Ammon's horn (tissue), 1 donor: Measurements from ENCODE around the gene ABHD6.
"Not testable (repeated sequence)": the region's sequence is repeated elsewhere in the genome, so short reads cannot be mapped to it uniquely, and the experiment has no call there.

Source experiments
- DNase-seq: peaks from one replicate; pipeline ENCODE4 v3.0.0-alpha.2; 2016; ENCODE audit warnings: low spot score

Gene ABHD6

DNA sequence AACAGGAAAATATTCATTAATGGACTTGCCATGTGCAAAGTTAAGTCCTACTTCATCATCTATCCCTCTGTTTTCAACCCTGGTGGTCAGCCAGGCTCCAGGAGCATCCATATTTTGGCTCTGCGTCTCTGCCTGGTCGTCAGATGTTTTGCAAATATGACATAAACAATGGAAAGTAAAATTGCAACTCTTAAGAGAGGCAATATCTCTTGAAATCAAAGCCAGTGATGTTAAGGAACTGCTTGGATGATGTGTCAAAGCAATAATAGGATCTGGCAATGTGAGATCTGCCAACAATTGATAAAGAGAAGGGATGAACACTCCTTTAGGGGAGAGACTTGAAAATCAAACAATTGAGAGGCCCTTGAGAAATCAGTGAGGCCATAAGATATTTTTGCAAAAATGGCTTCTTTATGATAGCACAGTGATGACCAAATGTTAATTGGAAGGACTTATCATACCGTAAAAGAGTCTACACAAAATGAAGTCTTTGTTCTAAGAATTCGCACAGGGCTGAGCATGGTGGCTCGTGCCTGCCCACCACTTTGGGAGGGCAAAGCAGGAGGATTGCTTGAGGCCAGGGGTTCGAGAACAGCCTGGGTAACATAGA is 6.5 kb downstream of the ABHD6 start:
- DNase-seq, result no peak

DNA sequence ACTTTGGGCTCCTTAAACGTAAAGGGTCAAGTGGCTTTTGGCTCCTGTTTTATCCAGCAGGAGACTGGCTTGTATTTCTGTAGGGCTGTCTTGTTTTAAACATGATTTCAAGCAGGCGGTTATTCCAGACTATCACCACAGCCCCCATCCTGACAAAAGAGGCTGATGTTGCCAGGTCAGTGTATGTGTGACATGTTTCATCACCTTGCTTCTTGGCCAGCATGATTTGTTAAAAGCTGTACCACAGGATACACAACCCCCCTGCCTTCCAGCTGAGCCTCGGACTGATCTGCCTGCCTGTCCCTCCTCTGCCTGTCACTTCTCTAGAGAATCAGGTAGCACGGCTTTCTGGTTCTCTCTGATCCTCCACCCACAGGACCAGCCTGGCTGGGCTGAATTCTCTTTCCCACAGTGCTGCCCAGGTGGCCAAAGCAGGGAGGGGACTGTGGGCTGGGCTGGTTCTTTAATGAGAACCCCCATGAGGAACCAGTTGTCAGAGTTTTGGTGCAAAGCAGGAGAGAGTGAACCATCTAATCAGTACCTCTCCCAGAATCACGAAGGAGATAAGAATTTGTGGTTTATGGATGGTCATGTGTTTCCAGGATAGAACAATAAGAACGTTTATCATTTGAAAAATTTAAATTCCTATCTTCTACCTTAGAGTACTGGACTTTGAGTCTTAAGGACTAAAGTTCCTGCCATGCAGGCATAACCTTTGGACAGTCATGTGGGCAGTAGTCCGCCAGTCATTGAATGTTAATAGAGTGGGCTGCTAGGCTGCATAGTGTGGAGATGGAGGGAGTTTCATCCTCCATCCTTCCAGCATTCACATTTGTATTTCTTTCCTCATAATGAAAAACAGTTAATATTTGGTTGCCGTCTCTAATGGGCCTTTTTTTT is 8.8 kb downstream of the ABHD6 start:
- no peak for DNase-seq

DNA sequence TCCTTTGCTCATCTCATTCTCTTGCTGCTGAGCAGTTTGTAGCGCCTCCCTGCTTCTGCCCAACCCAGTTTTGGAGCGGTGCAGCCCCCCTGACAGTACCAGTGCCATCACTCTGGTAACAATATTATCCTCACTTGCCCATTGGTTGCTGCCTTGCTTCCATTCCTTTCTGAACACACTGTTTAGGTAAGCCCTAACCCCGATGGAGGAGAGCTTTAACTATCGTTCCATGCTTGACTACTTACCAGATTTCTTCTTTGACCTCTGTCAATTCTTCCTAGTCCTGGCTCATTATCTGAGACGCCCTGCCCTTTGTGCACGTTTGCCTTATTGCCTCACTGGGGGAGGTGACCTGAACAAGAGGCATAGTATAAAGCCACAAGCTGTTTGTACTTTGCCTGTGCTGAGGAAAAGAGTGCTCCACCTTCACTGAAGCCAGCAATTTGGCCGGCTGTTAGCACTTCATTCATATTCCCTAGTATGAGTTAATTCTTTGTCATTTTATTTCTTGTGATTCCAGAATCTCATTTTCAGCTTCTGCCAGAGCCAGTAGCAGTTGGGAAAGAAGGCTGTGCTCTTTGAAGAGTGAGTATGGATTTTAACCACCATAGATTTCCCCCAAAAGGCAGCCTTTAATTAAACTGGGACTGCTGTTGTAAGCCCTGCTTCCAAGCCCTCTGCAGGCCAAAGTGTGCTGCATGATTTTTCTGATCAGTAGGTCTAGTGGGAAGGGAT is 11.9 kb downstream of the ABHD6 start:
- no peak for DNase-seq

DNA sequence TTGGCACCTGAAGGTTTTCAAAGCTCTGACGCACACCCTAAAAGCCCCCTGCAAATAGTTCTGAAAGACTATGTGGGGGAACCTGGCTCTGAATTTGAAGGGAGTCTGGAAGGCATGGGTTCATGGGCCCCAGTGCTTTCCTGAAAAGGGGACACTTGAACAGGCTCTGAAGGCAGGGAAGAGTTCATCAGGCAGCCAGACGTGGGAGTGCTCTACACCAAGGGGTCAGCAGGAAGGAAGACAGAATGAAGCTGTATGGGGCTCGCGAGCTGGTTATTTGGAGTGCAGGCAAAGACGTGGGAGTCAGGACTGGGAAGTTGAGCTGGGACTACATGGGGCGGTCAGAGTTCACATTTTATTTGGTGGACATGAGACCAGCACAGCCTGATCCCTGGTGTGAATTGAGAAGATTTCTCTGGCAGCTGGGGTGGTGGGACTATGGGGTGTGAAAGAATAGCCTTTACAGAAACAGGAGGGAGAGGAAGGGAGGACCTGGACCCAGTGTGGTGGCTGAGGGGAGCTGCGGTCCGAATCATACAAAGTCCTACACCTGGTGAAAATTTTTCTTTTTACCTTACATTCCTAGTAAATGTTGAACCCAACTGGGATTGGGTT is 12.6 kb downstream of the ABHD6 start:
- DNase-seq, result no peak

DNA sequence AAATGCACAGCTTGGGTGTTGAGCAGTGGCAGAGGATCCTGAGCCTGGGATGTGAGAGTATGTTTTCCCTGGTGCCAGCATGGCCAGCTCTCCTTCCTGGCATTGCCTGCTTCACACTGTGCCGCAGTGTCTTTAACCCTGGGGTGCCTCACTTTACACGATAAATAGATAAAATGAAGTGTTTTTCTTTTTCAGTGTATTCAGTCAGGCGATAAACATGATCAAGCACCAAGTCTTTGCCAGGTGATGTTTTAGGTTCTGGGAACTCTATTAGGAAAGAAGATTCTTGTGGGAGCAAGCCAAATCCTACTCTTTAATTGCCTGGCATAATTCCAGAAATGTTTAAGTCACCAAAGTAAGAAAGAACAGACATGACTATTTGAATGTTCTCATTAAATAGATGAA is 14.0 kb downstream of the ABHD6 start:
- no peak for DNase-seq

DNA sequence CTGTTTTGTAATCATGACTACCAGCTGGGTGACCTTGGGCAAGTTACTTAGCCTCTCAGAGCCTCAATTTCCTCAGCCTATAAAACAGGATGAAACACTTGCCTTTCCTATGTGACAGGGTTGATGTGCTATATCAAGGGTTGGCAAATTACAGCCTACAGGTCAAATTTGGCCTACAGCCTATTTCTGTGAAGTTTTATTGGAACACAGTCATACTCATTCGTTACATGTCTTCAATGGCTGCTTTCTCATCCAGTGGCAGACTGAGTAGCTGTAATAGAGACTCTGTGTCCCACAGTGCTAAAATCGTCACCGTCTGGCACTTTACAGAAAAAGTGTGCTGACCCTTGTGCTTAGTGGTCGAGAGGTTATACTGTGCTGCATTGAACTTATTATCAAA is 16.6 kb downstream of the ABHD6 start:
- DNase-seq, result no peak

DNA sequence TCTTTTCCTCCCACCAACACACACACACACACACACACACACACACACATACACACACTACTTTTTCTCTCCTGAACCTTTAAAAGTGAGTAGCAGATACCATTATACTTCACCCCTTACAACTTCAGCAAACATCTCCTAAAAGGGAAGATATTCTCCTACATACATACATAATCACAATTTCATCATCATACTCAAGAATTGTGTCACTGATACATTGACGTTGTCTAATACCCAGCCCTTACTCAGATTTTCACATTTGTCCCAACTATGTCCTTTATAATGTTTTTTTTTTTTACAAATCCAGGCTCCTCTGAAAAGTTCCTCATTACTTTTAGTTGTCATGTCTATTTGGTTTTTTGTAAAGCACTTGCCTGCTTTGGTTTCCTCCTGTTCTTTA is 18.5 kb downstream of the ABHD6 start:
- no peak for DNase-seq

DNA sequence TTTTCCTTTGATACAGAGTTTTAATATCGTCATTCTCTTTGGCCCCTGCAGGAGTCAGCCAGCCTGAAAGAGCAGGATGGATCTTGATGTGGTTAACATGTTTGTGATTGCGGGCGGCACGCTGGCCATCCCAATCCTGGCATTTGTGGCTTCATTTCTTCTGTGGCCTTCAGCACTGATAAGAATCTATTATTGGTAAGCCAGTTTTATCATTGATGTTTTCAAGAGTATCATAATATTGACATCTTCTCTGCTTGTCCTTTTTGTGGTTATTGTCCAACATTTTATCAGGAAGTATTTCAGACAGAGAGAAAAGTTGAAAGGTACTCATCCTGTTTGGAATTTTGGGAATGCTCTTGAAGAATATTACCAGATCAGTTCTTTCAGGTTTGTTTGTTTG is 18.9 kb downstream of the ABHD6 start:
- no peak for DNase-seq

DNA sequence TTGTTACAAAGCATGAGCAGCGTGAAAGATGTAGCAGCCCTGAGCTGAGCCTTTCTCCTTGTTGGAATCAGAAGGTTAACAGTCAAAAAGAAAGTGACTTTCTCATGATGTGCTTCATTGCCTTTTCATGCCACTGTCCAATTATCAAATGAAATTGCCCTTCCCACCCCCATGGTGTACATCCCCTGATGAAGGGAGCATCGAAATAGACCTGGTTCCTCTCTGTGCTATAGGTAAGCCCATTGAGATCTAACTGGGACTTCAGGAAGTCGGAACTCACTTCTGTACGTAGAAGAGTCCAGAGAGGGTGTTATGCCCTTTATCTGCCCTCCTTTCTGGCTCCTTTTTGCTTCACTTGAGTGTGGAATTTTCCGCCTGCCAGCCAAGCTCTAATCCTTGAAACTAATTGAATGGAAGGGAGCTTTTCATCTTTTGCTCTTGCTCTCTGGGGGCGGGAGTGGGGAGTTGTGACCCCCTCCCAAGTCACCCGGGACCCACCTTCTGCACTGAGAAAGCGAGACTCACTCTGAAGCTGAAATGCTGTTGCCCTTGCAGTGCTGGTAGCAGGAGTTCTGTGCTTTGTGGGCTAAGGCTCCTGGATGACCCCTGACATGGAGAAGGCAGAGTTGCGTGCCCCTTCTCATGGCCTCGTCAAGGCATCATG is 20.9 kb downstream of the ABHD6 start:
- DNase-seq, result no peak

DNA sequence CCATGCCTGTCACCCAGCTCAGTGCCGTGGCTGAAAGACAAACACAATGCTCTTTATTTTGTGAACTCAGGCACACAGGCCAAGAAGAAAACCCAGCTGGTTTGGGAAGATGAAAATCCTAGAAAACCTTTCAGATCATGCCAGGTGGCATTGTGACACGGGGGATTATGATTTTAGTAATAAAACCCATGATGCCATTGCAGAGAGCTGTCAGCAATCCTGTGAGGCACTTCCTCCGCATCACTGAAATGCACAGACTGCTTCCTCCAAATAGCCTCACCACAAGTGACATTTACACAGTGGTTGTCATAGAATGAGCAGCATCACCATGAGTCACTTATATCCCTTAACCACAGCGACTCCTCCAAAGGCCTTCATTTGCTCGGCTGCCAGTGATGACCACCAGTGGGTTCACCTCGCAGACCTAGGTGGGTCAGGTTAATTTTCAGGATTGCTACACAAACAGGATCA is 22.7 kb downstream of the ABHD6 start:
- peak; percentile 75 for DNase-seq

DNA sequence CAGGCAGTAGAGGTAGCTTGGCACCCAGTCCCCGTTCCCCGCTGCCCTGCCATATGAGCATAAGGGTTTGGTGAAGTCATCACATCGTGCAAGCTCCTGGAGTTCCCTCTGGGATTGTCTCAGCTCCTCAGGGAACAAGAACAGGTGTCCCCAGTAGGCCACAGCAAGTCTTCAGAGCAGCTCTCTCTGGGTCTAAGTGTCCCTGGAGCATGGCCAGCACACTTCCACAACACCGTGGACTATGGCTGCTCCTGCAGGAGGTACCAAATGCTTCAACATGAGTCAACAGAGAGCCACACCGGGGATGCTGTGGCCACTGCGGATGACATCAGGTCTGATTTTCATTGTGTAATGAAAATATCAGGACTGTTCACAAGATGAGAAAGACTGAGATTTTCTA is 23.1 kb downstream of the ABHD6 start:
- no peak for DNase-seq

DNA sequence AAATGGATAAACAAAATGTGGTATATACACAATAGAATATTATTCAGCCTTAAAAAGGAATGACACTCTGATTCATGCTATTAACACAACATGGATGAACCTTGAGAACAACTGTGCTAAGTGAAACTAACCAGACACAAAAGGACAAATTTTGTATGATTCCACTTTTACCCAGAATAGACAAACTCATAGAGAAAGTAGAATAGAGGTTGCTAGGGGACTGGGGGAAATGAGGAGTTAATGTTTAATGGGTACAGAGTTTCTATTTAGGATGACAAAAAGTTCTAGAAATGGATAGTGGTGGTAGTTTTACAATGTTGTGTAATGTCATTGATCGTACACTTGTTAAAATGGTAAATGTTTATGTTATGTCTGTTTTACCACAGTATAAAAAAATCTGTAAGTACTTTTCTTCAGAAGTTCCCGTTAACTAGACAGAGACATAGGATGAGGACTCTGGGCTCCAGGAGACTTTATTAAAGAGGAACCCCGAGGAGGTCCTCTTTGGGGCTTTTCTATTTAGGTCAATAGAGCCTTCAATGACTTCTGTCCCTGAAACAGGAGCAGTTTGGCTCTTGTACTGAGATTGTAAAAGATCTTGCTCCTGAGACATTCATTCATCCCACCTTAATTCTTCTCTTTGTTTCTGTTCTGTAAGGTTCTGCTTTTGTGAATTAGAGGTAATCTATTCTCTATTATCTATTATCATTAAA is 24.5 kb downstream of the ABHD6 start:
- DNase-seq, result no peak

DNA sequence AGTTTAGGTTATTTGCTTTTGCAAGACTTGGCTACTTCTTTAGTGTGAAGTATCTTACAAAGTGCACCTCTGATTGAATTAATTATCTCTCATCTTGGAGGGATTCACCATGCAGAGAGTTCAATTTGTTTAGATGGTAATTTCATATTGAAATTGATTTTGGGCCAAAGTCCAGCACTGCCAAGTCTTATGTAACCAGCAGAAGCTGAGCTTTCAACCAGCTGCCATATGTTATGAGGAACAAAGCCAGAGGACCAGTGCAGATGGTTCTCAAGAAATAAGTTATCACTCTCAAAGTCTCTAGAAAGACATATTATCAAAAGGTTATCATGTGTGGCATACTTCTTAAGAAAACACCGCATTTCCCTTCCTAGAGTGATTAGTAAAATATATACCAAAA is 29.0 kb downstream of the ABHD6 start:
- DNase-seq, result peak; percentile 46

DNA sequence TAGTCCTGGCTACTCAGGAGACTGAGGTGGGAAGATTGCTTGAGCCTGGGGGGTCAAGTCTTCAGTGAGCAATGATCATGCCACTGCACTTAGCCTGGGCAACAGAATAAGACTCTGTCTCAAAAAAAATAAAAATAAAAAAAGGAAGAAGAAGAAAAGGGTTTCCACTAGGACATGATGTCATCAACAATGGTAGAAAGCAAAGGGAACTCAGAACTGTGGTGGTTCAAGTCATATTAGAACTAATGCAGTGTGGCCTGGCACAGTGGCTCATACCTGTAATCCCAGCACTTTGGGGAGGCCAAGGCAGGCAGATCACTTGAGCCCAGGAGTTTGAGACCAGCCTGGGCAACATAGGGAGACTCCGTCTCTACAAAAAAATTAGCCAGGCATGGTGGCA is 30.0 kb downstream of the ABHD6 start:
- not testable (repeated sequence) for DNase-seq

DNA sequence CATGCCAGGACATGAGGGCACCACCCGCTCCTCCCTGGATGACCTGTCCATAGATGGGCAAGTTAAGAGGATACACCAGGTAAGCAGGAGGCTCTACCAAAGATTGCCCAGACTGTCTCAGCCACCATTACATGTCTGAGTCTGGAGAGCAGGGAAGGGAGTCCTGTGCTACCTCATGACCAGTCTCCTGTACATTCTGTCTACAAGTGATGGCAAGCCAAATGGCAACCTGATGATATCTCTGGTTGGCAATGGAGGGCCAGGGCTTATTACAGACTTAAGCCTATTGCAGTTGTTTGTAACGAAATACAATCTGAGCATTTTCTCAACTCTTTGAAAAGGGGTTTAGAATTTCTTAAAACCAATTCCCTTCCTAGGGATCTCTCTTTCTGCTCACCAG is 31.8 kb downstream of the ABHD6 start:
- no peak for DNase-seq

DNA sequence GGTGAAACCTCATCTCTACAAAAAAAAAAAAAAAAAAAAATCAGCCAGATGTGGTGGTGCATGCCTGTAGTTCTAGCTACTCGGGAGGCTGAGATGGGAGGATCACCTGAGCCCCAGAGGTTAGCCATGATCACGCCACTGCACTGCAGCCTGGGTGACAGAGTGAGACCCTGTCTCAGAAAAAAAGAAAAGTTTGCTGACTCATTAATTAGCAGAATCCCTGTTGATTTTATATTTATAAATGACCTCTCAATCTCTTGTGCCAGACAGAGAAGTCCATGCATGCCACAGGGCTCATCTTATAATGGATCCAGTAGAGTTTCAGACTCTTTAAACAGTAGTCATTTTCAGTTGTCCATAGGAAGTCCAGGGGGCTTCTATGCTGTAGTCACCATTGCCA is 32.9 kb downstream of the ABHD6 start:
- DNase-seq, result no peak

DNA sequence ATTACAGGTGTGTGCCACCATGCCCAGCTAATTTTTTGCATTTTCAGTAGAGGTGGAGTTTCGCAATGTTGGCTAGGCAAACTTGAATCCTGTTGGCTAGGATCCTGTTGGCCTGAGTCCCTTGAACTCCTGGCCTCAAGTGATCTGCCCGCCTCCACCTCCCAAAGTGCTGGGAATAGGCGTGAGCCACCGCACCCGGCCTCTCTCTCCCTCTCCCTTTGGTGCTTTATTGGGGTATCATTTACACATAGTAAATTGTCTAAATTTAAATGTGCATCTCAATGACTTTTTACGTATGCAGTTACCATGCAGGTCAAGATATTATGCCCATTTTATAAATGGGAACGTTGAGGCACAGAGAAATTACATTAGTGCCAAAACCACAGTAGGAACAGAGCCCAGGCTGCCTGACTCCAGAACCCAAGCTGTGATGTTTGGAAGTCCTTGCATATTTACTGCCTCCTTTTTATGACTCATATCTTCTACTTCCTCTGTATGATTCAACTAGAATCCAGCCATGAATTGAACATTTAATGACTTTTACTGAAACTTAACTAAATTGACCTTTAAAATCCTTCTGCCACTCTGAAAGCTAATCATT is 34.4 kb downstream of the ABHD6 start:
- no peak for DNase-seq

DNA sequence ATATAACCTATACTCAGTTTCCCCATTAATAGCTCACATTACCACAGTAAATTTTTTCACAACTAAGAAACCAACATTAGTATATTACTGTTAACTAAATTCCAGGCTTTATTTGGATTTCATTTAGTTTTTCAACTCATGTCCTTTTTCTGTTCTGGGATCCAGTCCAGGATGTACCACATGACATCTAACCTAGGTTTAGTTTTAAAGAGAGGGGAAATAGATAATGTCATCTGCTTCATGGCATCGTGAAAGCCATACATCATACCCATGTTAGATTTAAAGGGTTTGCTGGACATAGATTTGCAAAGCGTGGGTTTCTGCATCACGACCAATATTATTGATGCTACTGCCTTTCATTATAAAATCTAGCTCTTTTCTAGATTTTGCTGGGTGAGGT is 35.3 kb downstream of the ABHD6 start:
- DNase-seq, result no peak

DNA sequence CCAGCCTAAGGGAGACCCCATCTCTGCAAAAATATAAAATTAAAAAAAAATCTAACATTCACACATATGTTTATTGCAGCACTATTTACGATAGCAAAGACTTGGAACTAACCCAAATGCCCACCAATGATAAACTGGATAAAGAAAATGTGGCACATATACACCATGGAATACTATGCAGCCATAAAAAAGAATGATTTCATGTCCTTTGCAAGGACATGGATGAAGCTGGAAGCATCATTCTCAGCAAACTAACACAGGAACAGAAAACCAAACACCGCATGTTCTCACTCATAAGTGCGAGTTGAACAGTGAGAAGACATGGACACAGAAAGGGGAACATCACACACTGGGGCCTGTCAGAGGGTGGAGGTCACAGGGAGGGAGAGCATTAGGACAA is 35.8 kb downstream of the ABHD6 start:
- not testable (repeated sequence) for DNase-seq

DNA sequence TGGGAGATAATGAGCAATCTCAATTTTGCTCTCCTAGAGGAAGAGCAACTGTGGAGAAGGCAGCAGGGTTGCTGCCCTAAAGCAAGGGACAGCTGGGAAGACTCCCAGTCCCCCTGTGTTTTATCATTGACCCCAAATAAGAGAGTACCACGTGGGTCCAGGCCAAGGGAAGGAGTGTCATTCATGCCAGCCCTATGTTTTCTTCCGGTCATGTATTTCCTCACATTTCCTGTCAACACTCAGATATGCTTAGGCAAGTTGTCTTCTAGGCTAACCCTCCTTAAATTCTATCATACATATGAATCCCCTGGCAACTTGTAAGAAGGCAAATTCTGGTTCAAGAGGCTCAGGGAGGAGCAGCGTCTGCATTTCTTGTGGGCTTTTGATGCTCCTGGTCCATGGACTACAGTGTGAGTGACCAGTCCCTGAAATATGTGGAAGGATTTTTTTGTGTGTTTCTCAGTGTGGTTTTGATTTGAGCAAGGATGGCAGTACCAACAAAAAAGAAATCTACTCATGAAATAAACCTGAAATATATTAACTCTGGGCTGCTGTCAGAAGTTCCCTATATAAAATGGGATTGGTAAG is 36.5 kb downstream of the ABHD6 start:
- DNase-seq, result no peak
